Occipital lobe (tissue), 3 donors: Measurements from ENCODE around the gene TRIM64. TPM values are rescaled to one million over a fixed set of nuclear protein-coding genes. Genes with fewer than 3 reads are reported as not detected.
"Not testable (repeated sequence)": the region's sequence is repeated elsewhere in the genome, so short reads cannot be mapped to it uniquely, and the experiment has no call there.

Experiments used
- DNase-seq: peaks from one replicate; lab custom pipeline; 2025; lab: John Stamatoyannopoulos, UW
- small RNA-seq: library from RNA; depleted of rRNA; stranded (forward); fragments of <200 nt; gene quantifications from one replicate; pipeline ENCODE3, GENCODE V24; 2014
- total RNA-seq: library from RNA; depleted of rRNA; stranded (reverse); fragments of >200 nt; gene quantifications from one replicate; pipeline ENCODE4 v1.2.3, GENCODE V29; 2014

Gene TRIM64, protein sequence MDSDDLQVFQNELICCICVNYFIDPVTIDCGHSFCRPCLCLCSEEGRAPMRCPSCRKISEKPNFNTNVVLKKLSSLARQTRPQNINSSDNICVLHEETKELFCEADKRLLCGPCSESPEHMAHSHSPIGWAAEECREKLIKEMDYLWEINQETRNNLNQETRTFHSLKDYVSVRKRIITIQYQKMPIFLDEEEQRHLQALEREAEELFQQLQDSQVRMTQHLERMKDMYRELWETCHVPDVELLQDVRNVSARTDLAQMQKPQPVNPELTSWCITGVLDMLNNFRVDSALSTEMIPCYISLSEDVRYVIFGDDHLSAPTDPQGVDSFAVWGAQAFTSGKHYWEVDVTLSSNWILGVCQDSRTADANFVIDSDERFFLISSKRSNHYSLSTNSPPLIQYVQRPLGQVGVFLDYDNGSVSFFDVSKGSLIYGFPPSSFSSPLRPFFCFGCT
- not detected for total RNA-seq

DNA sequence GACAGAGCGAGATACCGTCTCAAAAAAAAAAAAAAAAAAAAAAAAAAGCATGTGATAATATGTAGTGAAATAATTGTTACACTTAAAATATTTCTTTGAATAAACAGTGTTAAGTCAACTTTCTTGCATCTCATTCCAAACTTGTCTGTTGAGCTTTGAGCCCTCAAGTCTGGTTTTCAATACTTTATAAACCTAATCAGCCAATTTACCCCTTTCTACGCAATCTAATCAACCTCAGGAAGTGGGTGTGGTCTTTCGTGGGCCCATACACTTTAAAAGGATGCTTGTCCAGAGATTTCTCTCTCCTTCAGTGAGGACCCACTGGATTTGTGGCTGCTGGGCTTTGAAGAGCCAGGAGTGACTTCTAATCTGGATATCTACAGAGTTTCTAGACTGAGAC lies at the start of gene TRIM64:
TSS of gene TRIM64 (plus strand) at position 301 of the 400 bp plus-strand sequence. CDS start 2,467 bp downstream, outside the sequence.
- not testable (repeated sequence) for DNase-seq

DNA sequence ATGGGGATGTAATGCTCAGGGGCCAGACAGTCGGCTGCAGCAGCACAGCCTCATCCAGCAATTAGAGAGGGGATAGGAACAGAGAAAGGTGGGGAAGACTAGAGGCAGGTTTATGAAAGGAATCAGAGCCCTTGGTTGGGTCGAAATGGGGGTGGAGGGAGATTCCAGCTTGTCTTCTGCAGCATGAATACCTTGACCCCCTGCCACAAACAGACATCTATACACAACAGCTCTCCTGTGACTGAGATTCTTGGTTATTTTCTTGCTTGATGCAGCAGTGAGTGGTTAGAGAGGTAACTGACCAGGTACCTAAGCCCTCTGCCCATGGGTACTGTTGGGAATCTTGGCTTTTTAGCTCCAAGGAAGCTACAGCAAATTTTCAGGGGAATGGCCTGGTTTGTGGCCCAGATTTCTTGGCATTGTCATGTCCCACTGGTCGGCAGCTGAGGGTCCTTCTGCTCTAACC lies 43.6 kb upstream of the TRIM64 start, which contains the start of gene TRIM49D1:
TSS of gene TRIM49D1 (minus strand) at position 51 of the 466 bp plus-strand sequence. CDS start 4,535 bp downstream, outside the sequence.
- DNase-seq, result no peak

DNA sequence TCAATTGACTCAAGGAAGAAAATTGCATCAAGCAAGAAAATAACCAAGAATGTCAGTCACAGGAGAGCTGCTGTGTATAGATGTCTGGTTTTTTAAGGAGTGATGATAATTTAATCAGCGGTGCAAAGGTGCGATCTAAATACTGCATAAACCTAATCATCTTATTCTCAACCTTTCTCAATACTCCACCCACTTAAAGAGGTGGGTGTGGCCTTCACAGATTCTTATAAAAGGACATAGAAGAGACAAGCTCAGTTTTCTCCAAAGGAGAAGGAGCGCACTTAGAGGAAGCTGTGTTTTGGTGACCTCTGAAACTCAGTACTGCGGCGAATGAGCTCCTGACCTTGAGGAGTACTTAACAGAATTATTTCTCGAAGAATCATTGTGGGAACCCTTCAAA lies 42.1 kb upstream of the TRIM64 start, which contains the start of gene TRIM49D2:
TSS of gene TRIM49D2 (plus strand) at position 301 of the 400 bp plus-strand sequence. CDS start 2,698 bp downstream, outside the sequence.
- DNase-seq, result not testable (repeated sequence)

DNA sequence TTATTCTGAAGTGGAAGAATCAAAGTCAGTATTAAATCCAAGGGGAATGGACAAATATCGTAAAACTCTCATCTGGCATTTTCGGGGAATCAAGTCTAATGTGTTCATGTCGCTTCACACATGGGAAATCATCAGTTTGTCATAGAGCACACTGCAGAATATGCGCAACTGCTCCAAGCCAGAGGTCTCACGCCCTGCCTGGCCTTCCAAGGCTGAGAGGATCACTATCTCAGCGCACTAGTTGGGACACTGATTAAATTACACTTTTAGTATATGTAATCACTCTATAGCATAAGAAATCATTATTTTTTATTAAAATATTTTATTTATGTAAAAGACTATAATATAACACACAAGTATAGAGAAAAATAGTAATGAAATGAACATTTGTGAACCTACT lies 5.0 kb upstream of the TRIM64 start:
- DNase-seq, result not testable (repeated sequence)

Small RNAs within 50 kb of the gene (small RNA-seq; reads per million reads assigned to genes)
- not detected for gene AP004607.1

Other genes starting within 250 kb of the TRIM64 start
- not detected for gene TRIM49, start 157.5 kb upstream of the TRIM64 start, total RNA-seq
- not detected for gene TRIM64B, start 87.5 kb upstream of the TRIM64 start, total RNA-seq
- gene TRIM49D1, start 43.8 kb upstream of the TRIM64 start, total RNA-seq, result not detected
- gene TRIM49D2, start 42.0 kb upstream of the TRIM64 start, total RNA-seq, result not detected
- gene TRIM49C, start 65.1 kb downstream of the TRIM64 start, total RNA-seq, result not detected
- gene UBTFL1, start 119.9 kb downstream of the TRIM64 start, total RNA-seq, result not detected
- 5.3 TPM for gene NAALAD2, start 168.6 kb downstream of the TRIM64 start, total RNA-seq